K562 (cell line): ENCODE data around the gene ACER1. TPM values are rescaled to one million over a fixed set of nuclear protein-coding genes. Genes with fewer than 3 reads are reported as not detected.

Experiments used
- ATF1 ChIP-seq, 2 experiments: fragments of 450-650 bp in 1 of 2; IDR thresholded peaks; 2 replicates each; pipeline ENCODE4 v1.6.1; 2016; ENCODE audit warnings: missing compliant biosample characterization in 1 of 2, missing genetic modification characterization in 1 of 2
- CBX3 ChIP-seq, 2 experiments: IDR thresholded peaks; 1 replicate in 1 of 2; 2 replicates in 1 of 2; pipeline ENCODE4 v1.6.1; 2012; ENCODE audit warnings: inconsistent platforms in 2 of 2, low read length in 2 of 2, borderline replicate concordance in 1 of 2, control low read depth in 1 of 2
- CHD2 ChIP-seq: IDR thresholded peaks from 2 replicates; pipeline ENCODE4 v1.6.1; 2011; ENCODE audit warnings: low read depth, low read length
- E2F1 ChIP-seq: sonication (generic); formaldehyde crosslinking; IDR thresholded peaks from 2 replicates; pipeline ENCODE4 v1.8.1; 2023; ENCODE audit warnings: mild to moderate bottlenecking, missing genetic modification reagents, moderate library complexity
- HDAC2 ChIP-seq: fragments of 450-650 bp; IDR thresholded peaks from 2 replicates; pipeline ENCODE4 v1.6.1; 2016; ENCODE audit warnings: mild to moderate bottlenecking
- HMGN3 ChIP-seq: IDR thresholded peaks from 2 replicates; pipeline ENCODE4 v1.6.1; 2011; ENCODE audit warnings: borderline replicate concordance, low read depth, mild to moderate bottlenecking, mixed read lengths, low read length; ENCODE audit not compliant: insufficient read length; ENCODE audit errors: extremely low read depth
- ILK ChIP-seq: fragments of 450-650 bp; IDR thresholded peaks from 2 replicates; pipeline ENCODE4 v1.6.1; 2016; ENCODE audit warnings: missing genetic modification characterization, low read depth, mild to moderate bottlenecking, missing compliant biosample characterization, moderate library complexity, borderline replicate concordance
- MCM2 ChIP-seq: fragments of 450-650 bp; IDR thresholded peaks from 2 replicates; pipeline ENCODE4 v1.6.1; 2017; ENCODE audit warnings: low read depth, mild to moderate bottlenecking
- PTTG1 ChIP-seq: fragments of 450-650 bp; IDR thresholded peaks from 2 replicates; pipeline ENCODE4 v1.6.1; 2016; ENCODE audit warnings: low read depth, mild to moderate bottlenecking, missing genetic modification characterization, missing compliant biosample characterization
- REST ChIP-seq, 2 experiments: fragments of 450-650 bp; formaldehyde crosslinking in 1 of 2; IDR thresholded peaks; 2 replicates each; pipeline versions ENCODE4 v1.4.0 to v1.6.1; 2014 to 2020; ENCODE audit warnings: mild to moderate bottlenecking in 2 of 2, borderline replicate concordance in 1 of 2, low read depth in 1 of 2
- SIN3A ChIP-seq, 2 experiments: fragments of 150-350 bp in 1 of 2; IDR thresholded peaks; 2 replicates each; pipeline ENCODE4 v1.6.1; 2011 to 2016; ENCODE audit warnings: borderline replicate concordance in 2 of 2, low read depth in 2 of 2, low read length in 2 of 2, mild to moderate bottlenecking in 2 of 2, moderate library complexity in 2 of 2; ENCODE audit not compliant: control insufficient read depth in 1 of 2
- TAF15 ChIP-seq: fragments of 200-400 bp; formaldehyde crosslinking; IDR thresholded peaks from 2 replicates; pipeline ENCODE4 v1.6.1; 2017; ENCODE audit warnings: mild to moderate bottlenecking, low read depth, low read length, moderate library complexity
- TSC22D4 ChIP-seq: fragments of 450-650 bp; IDR thresholded peaks from 2 replicates; pipeline ENCODE4 v1.6.1; 2016; ENCODE audit warnings: missing genetic modification characterization, missing biosample characterization, control low read depth
- ZNF280A ChIP-seq: fragments of 450-650 bp; IDR thresholded peaks from 2 replicates; pipeline ENCODE4 v1.6.1; 2018; ENCODE audit warnings: mild to moderate bottlenecking, low read depth; ENCODE audit not compliant: partially characterized antibody
- ZNF79 ChIP-seq: fragments of 250-450 bp; sonication (Bioruptor Pico); IDR thresholded peaks from 2 replicates; pipeline ENCODE4 v1.4.0; 2020; ENCODE audit warnings: low read depth, mild to moderate bottlenecking, moderate library complexity
- polyA plus RNA-seq, 8 experiments: library from polyadenylated mRNA; depleted of rRNA in 4 of 8; stranded (reverse) in 5 of 8; unstranded in 3 of 8; fragments of >200 nt; fragmentation: Nextera tagmentation in 2 of 8; fragmentation: Illumina TruSeq in 1 of 8; extraction: Ambion mirVana in 2 of 8; extraction: Trizol in 1 of 8; gene quantifications; 2 replicates each; pipeline versions ENCODE4 v1.2.1 to v1.2.3, GENCODE V29; 2011 to 2014; ENCODE audit warnings: inconsistent platforms in 1 of 8, missing spikeins in 1 of 8
- total RNA-seq, 7 experiments: library from RNA; depleted of rRNA in 6 of 7; stranded (reverse); fragments of >200 nt in 6 of 7; fragmentation: Illumina TruSeq in 2 of 7; extraction: Trizol in 2 of 7; gene quantifications; 2 replicates each; pipeline versions ENCODE4 v1.2.1 to v1.2.3, GENCODE V29; 2011 to 2021; ENCODE audit warnings: low replicate concordance in 1 of 7

ACER1 gene
- total and polyA plus RNA-seq, 9 of the 15 experiments (the other 6 are each of a cell fraction or from before 2014, with no cell fraction given): not detected

GRCh38 chr19:6279931-6280591, 53.4 kb downstream of the ACER1 start, which contains the start of gene MLLT1 (continued):
- TF ChIP-seq REST (IDR thresholded peaks at IDR 0.05; ENCODE audit: borderline replicate concordance) (no peak), REST (CRISPR knock-in tag; IDR thresholded peaks at IDR 0.05; ENCODE audit: low read depth) (no peak), CHD2 (peak; percentile 77), SIN3A (IDR thresholded peaks at IDR 0.05; ENCODE audit: borderline replicate concordance in 2 of 2, control insufficient read depth in 1 of 2, low read depth in 2 of 2, low read length in 2 of 2) (peak in 1 of 2 experiments; percentile 95; a peak in 3 of 4 replicates), CBX3 (IDR thresholded peaks at IDR 0.05; ENCODE audit: borderline replicate concordance in 1 of 2, low read length in 2 of 2) (peak in 1 of 2 experiments; percentile 81; a peak in 1 of 3 replicates), HMGN3 (peak; percentile 62), ZNF79 (CRISPR knock-in tag) (no peak), PTTG1 (tag) (no peak), HDAC2 (peak; percentile 35; the same call in 1 of the 2 replicates), TSC22D4 (tag) (no peak), ILK (no peak), ATF1 (CRISPR knock-in tag; IDR thresholded peaks at IDR 0.05) (no peak), ATF1 (tag; IDR thresholded peaks at IDR 0.05) (0 out of 2 replicates have a peak, but pooled peaks have one; percentile 27), MCM2 (no peak), ZNF280A (no peak), E2F1 (CRISPR knock-in tag) (no peak; the same call in 1 of the 2 replicates), TAF15 (no peak)
